ENCODE measurements around the gene SPATA2L. TPM values are rescaled to one million over a fixed set of nuclear protein-coding genes. Genes with fewer than 3 reads are reported as not detected.

Gene SPATA2L
- total and polyA plus RNA-seq, 2 of the 8 experiments (the other 6 are each of a cell fraction or from before 2014, with no cell fraction given): 9.3 to 12.5 TPM

GRCh38 chr16:89691231-89691985 lies 10.1 kb downstream of the SPATA2L start (continued):
- TF ChIP-seq HDAC6 (IDR thresholded peaks at IDR 0.05; ENCODE audit: low read depth, low read length) (no peak), ZNF274 (IDR thresholded peaks at IDR 0.05; ENCODE audit: borderline replicate concordance, extremely low read depth, low read length) (no peak), SIRT6 (IDR thresholded peaks at IDR 0.05; ENCODE audit: low read length) (no peak)

All from H1 (cell line).